HG03159 (cell line): ENCODE measurements around the gene NEGR1.

ENCODE experiments used
- ATAC-seq: cut with Tn5 transposase; IDR thresholded peaks from one replicate; pipeline ENCODE4 v1.9.1; 2021; ENCODE audit warnings: mild to moderate bottlenecking, moderate library complexity; ENCODE audit not compliant: unreplicated experiment

The NEGR1 gene

GRCh38 chr1:71414179-71414578 is 868.2 kb downstream of the NEGR1 start:
- no peak for ATAC-seq

DNA sequence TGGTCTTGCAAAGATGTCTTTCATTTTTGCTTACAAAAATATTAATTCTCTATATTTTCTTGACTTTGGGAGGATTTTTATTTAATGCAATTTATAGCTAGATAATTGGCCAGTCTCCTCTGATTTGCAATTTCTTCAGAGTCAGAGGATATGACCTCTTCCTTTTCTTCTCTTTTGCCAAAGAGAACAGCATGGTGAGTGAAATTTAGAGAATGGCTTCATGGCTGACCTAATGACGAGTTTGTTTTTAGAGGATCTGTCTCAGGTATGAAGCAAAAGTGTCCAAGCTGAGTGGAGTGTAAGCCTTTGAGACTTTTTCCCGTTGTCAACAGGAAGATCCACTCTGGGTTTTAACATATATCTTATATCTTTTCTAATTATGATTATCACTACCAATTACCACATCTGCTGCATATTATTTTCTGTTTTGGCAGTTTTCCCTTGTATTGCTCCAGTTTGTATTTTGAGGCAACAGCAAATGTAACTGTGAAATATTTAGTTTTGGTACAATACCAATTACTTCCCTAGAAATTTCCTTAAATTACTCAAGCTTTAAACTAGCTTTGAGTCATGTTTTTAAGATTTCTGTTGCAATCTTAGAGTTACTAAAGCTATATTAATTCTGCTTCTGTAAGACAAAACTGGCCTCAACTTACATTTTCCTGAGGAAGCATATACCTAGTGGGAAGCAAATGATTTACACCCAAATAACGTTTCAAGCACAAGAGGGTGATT is 868.7 kb downstream of the NEGR1 start:
- ATAC-seq = no peak

- no peak for ATAC-seq
Observed at GRCh38 chr1:71400050-71400449, 882.3 kb downstream of the NEGR1 start.

DNA sequence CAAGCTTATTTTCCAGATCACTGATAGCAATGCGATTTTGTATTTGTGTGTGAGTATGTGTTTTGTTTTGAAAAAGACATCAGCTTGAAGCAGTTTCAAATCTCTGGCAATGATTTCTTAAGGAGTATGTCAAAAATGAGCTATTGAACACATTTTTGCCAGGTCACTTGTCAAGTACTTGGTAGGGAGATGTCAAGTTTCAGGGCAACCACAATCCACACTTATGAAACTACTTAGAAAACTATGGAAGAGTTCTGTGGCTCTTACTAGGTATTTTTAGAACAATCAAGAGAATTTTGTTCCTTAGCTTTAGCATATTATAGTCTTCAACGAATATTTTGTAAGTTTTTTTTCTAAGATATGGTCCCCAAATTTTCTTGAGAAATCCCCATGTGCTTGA is 882.7 kb downstream of the NEGR1 start:
- no peak for ATAC-seq

- no peak for ATAC-seq
Observed at GRCh38 chr1:71393301-71393700, 889.0 kb downstream of the NEGR1 start.

- ATAC-seq = no peak
Observed at GRCh38 chr1:71390518-71390917, 891.8 kb downstream of the NEGR1 start.

DNA sequence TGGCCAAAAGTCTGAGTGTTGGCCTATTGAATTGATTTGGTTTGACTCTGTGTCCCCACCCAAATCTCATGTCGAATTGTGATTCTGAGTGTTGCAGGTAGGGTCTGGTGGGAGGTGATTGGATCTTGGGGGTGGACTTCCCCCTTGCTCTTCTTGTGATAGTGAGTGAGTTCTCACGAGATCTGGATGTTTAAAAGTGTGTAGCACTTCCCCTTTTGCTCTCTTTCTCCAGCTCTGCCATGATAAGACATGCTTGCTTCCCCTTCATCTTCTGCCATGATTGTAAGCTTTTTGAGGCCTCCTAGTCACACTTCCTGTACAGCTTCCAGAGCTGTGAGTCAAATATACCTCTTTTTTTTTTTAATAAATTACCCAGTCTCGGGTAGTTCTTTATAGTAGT is 904.5 kb downstream of the NEGR1 start:
- ATAC-seq = no peak

GRCh38 chr1:71372496-71372895 is 909.8 kb downstream of the NEGR1 start:
- ATAC-seq = no peak

- ATAC-seq = no peak
Observed at GRCh38 chr1:71371581-71371980, 910.8 kb downstream of the NEGR1 start.

DNA sequence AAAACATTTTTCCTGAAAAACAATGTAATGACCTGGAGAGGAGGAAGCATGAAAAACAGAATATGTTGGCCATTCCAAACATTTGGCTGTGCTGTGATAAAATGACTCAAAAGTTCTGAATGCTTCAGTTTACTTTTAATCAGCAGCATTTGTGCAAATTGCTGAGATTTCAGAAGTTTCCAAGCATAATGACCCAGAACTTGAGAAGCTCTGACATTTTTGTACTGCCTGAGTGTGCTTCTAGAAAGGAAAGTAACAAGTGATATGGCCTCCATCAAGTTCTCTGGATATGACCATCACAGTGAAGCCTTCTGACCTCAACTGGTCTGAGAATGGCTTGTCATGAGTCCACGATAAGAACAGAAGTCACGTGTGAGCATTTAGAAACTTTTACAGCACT is 918.1 kb downstream of the NEGR1 start:
- no peak for ATAC-seq

DNA sequence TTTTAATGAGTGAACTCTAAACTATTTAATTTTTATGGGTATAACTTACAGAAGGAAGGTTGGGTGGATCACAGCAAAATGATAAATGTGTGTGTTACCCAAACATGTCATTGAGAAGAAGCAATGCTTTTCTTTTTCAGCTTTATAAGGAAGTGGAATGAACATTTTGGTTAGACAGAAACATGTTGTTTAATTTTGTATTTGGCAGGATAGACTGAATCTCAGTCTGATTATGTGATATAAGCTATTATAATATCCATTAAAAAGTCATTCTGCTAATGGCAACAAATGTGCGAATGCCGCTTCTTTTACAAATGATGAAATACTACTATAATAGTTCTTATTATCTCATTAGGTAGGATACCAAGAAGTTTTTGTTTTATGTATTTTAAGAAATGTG is 919.6 kb downstream of the NEGR1 start:
- no peak for ATAC-seq

- ATAC-seq = no peak
Observed at GRCh38 chr1:71362076-71362475, 920.3 kb downstream of the NEGR1 start.

DNA sequence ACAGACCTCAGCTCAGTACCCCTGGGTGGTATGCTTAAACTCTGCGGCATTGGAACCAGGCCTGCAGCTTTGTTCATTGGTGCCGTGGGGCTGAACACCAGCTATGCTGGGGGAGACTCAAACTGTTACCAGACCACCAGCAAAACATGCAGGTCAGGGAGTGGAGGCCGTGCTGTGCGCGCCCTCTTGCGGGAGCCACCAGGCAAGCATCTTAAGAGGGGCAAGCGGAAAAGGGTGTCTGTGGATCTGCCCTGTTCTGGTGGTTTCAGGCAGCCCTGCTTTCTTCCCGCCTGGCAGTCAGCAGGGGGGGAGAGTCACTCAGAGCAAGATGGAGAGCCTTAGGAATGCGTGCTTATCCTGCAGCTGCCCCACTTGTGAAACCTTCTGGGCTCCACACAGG is 924.6 kb downstream of the NEGR1 start:
- no peak for ATAC-seq

DNA sequence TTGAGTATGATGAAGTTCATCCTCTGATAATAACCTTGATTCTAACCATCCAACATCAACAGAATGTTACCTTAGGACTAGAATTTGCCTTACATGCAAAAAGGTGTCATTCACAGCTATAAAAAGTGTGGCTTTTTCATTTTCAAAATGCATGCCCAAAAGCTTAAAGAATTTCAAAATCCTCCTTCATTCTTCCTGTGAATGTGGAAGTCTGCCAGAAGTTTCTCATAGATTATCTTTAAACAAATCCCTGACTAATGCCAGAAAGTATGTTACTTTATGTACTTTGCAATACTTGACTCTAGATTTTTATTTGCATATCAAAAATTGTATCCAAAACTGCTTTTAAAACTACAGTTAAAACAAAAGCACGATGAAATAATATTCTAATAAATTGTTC is 930.9 kb downstream of the NEGR1 start:
- ATAC-seq = no peak

DNA sequence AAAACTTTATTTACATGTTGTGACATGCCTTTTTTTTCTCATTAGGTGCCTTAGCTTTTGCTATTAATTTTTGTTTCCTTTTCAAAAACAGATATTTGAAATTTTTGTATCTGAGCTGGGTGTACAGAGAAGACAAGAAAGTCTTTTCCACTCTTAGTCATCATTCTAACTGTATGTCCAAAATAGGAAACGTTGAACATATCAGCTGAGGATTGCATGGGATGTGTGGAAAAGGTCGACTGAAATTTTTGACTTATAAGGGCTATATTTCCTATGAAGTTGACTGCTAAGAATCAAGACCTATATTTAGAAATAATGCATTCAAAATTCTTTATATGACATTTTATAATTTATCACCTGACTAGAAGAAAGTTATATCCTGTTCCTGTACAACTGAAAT is 931.5 kb downstream of the NEGR1 start:
- ATAC-seq = no peak

DNA sequence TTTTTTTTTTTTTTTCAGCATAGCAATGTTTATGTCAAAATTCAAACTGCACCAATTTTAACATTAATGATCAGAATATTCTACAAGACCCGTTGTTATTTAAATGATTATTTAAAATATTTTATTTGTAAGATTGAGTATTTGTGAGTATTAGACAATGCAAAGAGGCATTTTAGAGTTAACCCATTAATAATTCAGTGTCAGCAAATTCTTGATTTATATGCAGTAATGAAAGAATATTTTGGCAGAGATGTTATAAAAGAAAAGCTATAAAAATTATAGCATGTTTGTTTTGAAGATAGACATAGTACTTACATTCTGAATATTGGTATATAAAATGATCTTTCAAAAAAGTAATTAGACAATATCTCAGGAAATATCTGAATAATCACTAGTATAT is 932.0 kb downstream of the NEGR1 start:
- no peak for ATAC-seq
